Bone marrow (tissue), 2 donors: Measurements from ENCODE around the gene UBE4A.

ENCODE experiments used
- DNase-seq, 2 donors: peaks; one replicate each; lab custom pipeline; 2025; lab: John Stamatoyannopoulos, UW

The UBE4A gene

DNA sequence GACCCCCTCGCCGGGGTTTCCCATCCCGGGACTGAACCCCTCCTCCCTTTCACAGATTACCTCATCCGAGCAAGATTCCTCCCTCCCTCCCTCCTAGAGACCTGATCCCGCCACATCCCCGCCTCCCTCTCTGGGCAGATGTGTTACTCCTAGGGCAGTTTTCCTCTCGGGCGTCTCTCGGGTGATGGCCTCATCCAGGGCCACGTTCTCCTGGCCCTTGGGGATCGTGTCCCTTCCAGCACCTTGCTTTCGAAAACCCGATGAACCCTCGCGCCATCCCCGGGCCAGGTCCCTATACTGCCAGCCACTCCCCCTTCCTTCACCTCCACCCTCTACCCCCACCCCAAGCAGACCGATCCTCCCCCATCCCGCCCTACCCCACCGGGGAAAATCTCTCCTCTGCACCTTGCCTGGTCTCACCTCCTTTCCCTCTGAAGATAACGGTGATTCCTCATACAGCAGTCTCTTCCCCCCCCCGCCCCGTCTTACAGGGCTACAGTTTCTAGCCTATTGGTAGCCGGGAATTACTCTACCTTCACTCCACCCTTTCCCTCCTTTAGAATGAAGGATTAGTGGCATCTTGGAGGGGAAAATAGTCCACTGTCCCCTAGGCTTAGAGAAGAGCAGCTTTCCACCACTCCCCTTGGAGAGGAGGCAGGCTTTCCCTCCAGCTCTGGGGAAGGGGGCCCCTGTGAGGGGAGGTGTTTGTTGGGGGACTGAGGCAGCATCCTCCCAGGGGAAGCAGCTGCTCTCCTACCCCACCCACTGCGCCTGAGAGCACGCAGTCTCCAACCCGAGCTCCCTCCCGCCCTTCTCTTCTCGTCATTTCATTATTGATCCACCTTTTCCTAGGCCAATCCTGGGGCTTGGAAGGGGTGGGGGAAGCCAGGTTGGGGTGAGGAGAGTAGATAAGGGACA is 78.1 kb downstream of the UBE4A start:
- DNase-seq, result no peak

DNA sequence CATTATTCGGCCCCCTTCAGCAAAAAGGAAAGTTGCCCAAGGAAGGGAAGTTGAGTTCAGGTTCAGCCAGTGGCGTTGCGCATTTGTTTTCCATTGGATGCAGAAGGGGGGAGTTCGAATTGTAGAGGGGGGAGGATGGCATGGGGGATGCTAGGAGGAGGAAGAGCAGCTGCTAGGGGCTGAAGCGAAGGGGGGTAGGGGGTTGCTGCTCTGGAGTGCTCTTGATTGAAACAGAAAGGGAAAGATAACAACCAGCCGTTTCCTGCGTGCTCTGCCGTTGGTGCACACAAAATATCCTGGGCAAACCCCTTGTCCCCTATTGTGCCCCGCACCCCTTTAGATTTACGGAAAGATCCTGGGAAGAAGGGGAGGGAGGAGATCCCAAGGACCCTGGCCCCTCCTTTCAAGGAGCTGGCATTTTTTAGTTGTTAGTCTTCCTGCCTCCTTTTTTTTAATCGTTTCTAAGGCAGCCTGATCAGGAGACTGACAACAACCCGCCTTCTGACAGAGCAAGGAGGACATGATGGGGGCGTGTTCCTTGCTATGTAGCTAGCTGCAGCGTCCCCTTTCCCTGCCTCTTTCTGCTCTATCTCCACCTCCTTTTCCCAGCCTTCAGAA is 79.0 kb downstream of the UBE4A start:
- peak in 1 of 2 donors; percentile 81 for DNase-seq

DNA sequence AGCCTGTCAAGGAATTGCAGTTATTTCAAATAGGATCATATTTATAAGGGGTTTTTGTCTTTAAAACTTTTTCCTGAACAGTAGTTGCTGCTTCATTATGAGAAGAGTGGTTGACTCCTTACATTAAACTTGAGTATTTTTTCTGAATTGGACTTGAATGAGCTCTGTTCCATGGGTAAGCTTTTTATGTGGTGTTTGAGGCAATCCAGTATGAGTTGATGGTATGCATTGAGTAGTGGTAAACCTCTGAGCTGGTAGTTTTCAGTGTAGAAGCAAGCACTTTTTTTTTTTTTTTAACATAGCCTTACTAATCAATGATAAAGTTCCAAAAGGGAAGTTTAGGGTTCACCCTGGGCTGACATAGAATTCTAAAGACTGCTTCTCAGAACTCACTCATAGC is 80.2 kb downstream of the UBE4A start:
- DNase-seq, result no peak

DNA sequence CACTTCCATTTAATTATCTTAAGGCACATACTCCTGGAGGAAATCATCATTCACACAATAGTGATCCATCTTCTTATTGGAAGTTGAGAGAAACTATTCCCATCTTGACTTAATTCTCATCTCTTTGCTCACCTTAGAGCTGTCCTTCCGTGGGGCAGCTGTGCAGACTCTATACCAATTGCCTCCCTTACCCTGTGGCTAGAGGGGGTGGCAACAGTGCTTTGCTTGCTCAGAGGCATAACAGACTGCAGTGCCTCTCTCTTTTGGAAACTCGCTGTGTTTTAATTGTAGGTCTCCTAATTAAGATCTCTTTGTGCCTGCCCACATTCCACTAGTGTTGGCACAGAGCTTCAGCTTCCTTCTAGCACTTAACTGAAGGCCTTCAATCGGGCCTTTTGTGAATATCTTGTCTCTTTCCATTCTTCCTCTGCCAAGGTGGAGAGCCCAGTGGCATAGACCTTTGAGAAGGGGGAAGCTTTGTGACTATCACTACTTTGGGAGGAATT is 82.4 kb downstream of the UBE4A start:
- DNase-seq, result no peak

DNA sequence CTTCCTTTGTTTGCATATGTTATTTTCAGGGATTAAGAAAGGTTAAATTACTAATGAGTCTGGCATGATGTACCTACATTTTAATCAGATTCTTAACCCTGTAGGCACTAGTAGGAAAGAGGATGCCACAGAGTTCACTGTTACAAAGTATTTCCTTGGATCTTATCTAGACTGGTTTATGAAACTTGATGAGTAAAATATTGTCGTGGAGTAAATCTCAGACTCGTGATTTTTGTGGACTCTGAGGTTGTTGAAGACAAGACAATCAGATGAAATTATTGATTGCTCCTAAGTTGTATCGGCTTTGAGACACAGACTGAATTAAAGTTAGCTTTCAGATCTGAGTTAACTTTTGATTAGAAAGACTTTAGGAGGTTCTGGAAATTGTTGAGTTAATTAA is 82.9 kb downstream of the UBE4A start:
- DNase-seq, result no peak

DNA sequence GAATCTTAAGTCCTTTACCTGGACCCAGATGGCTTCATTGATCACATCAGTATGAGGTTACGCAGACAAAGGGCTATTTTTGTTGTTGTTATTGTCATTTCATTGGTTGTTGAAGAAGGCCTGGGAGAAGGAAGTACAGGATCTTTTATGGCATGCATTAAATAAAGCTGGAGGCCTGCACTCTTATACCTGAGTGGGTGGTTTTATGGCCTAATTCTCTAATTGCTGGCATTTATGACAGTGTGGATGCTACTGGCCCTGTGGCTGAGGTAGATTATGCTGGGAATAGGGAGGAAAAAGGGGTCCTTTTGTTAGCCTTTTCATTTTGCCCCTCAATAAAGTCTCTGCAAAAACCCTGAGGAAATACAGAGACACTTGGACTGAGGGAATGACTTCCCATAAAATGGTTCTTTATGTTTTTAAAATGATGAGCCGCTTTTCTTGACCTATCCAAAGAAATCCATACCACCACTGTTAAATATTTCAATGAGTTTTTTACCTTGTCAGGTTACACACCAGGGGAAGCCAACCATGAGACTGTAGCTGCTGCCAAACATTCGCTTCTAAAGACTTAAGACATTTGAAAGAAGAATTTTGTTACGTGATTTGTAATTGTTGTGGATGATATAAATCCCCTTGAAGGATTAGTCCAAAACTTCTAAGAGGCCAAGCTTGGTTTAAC is 83.6 kb downstream of the UBE4A start:
- no peak for DNase-seq

DNA sequence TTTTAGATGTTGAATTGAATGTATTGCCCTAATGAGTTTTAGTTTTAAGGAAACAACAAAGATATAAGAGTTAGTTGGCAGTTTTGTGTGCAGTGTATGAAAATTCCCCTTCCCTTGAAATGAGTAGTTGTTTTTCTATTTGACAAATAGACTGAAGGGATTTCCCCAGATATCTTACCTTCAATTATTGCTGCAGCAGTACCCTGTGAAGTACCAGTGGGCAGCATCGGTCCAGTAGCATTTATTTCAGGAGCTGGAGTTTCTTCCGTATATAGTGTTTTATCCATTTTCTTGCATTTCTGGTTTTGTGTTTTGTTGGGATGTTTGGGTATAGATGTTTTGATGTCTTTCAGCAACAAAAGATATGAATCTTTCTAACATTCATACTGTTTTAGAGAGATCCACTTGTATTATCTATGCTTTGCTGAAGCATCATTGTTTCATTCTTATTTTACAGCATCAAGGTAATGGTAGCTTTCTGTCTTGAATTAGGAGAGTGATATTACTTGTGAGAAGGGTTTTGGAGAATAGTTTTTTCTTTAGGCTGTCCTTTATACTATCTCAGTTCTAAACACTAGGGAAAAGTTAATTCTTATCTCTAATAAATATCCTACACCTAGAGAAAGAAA is 84.3 kb downstream of the UBE4A start:
- no peak for DNase-seq

DNA sequence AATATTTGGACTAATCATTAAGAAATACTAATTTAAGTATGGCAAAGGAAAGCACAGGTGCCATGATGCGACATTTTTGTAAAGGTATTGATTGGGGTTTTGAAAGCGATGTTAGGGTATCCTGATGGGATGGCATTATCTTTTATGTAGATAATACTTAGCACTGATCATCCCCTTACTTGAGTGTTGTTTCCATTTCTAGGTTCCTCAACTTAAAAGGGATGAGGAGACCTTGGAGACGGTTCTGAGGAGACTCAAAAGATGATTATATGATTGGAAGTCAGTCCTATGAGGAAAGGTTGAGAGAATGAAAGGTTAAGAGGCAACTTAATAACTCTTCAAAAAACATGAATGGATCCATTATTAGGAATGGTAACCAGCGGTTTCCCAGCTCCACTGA is 88.0 kb downstream of the UBE4A start:
- DNase-seq, result no peak

DNA sequence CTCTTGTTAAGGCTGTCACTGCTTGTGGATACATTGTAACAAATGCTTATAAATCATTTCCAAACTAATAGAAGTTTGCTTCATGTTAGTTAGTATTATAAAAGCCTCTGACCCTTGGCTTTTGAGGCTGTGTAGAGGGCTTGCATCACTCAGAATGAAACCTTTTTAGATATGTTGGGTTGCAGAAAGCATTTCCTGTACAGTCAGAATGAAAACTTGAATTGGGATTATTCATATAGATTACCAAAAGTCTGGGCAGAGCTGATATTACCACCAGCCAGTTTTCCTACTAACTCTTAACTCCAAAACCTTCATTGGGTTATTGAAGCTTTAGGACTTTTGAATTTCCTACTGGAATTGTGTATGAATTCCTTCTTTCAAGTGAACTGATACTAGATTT is 88.9 kb downstream of the UBE4A start:
- no peak for DNase-seq
